AG04450 (cell line): ENCODE results near the gene KCNJ6. TPM values are rescaled to one million over a fixed set of nuclear protein-coding genes. Genes with fewer than 3 reads are reported as not detected.

Experiments used
- CTCF ChIA-PET: fragments of 300-600, 350-600 bp; formaldehyde crosslinking; extraction: SDS; loops from one replicate; lab custom pipeline; 2022; ENCODE audit warnings: antibody characterized with exemption, inconsistent platforms; lab: Charles Lee
- POLR2A ChIA-PET: fragments of 350-600 bp; formaldehyde crosslinking; extraction: SDS; loops from one replicate; lab custom pipeline; 2021; ENCODE audit warnings: antibody characterized with exemption, inconsistent platforms; lab: Yijun Ruan, JAX
- DNase-seq: peaks from one replicate; pipeline ENCODE4 v3.0.0-alpha.2; 2011; ENCODE audit warnings: low read depth, low spot score
- H3K27ac ChIP-seq: one replicate; pipeline ENCODE4 v1.5.1; 2012; ENCODE audit warnings: low read depth, low read length, control low read depth
- H3K27me3 ChIP-seq: one replicate; pipeline ENCODE4 v1.6.0; 2012; ENCODE audit warnings: low read length; ENCODE audit not compliant: control insufficient read depth, insufficient read depth
- H3K4me3 ChIP-seq: 2 replicates; pipeline ENCODE4 v1.5.1; 2011; ENCODE audit warnings: mild to moderate bottlenecking, low read depth, low read length, control low read depth
- H3K9me3 ChIP-seq: 2 replicates; pipeline ENCODE4 v1.5.1; 2012; ENCODE audit warnings: low read length; ENCODE audit not compliant: control insufficient read depth, insufficient read depth
- polyA plus RNA-seq: library from polyadenylated mRNA; depleted of rRNA; stranded (reverse); fragments of >200 nt; gene quantifications from 2 replicates; pipeline ENCODE4 v1.2.3, GENCODE V29; 2011
- TF ChIP-seq, protein P1 (sequence below): IDR thresholded peaks from 2 replicates; pipeline ENCODE4 v1.5.1; 2011; ENCODE audit warnings: low read depth, low read length, control low read depth, inconsistent platforms

KCNJ6 gene
- polyA plus RNA-seq, 1 experiment, result 0.02 TPM

DNA sequence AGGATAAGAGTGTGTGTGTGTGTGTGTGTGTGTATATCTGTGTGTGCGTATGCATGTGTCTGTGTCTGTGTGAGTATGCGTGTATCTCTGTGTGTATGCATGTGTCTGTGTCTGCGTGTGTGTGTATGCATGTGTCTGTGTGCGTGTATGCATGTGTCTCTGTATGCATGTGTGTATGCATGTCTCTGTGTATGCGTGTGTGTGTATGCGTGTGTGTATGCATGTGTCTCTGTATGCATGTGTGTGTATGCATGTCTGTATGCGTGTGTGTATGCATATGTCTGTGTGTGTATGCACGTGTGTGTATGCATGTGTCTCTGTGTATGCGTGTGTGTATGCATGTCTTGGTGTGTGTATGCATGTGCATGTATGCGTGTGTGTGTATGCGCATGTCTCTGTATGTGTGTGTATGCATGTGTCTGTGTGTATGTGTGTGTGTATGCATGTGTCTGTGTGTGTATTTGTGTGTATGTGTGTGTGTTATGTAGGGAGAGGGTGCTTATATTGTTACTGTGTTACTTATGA is 301.8 kb downstream of the KCNJ6 start:
- no peak for DNase-seq
- POLR2A ChIA-PET, result no interaction called here
- Histone ChIP-seq H3K27ac (no peak overlapping the region), H3K4me3 (no peak overlapping the region), H3K9me3 (no peaks in the 10 kb centered on the region), H3K27me3 (peaks cover 9% of the 10 kb centered on the region)
- TF ChIP-seq, protein P1, sequence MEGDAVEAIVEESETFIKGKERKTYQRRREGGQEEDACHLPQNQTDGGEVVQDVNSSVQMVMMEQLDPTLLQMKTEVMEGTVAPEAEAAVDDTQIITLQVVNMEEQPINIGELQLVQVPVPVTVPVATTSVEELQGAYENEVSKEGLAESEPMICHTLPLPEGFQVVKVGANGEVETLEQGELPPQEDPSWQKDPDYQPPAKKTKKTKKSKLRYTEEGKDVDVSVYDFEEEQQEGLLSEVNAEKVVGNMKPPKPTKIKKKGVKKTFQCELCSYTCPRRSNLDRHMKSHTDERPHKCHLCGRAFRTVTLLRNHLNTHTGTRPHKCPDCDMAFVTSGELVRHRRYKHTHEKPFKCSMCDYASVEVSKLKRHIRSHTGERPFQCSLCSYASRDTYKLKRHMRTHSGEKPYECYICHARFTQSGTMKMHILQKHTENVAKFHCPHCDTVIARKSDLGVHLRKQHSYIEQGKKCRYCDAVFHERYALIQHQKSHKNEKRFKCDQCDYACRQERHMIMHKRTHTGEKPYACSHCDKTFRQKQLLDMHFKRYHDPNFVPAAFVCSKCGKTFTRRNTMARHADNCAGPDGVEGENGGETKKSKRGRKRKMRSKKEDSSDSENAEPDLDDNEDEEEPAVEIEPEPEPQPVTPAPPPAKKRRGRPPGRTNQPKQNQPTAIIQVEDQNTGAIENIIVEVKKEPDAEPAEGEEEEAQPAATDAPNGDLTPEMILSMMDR, result no peak
- CTCF ChIA-PET, result no interaction called here

DNA sequence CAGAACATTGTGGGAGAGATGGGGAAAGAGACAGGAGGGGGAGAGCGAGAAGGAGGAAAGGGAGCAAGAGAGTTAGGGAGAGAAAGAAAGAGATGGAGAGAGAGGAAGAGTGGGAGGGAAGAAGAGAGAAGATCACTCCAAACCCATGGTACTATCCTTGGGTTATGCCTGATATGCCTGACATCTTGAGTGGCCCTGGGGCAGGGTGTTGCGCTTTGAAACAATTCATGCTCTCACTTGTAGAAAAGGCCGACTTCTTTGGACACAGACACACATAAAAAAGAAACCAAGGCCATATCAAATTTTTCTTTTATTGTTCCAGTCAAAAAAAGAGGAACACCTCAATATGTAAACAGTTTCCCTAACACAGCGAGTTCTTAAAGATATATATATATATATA is 309.2 kb downstream of the KCNJ6 start:
- Histone ChIP-seq H3K4me3 (no peak overlapping the region), H3K27me3 (peaks cover 8% of the 10 kb centered on the region), H3K27ac (no peak overlapping the region), H3K9me3 (no peaks in the 10 kb centered on the region)
- CTCF ChIA-PET, result no interaction called here
- DNase-seq, result no peak
- TF ChIP-seq, protein P1, result no peak
- POLR2A ChIA-PET, result no interaction called here

DNA sequence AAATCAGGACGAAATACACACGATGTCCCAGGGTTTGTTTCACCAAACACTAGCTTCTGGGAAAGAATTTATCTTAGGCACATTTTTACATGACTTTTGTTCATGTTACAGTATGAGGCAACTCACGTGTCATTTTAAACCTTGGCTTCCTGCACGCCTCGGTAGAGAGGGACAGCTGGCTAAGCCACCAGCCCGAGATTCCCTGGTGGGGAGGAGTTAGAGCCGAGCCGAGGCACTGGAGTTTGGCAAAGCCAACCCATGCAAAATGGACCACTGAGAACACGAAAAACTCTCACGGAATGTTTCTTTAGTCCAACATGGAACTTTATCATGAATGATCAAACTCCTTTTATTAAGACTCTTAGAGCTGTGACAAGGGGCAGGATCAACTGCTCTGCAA is 309.7 kb downstream of the KCNJ6 start:
- ChIA-PET CTCF (no interaction called here), POLR2A (no interaction called here)
- no peak for DNase-seq
- no peak overlapping the region for H3K27ac ChIP-seq
- peaks cover 6% of the 10 kb centered on the region for H3K27me3 ChIP-seq
- TF ChIP-seq, protein P1, result no peak
- no peak overlapping the region for H3K4me3 ChIP-seq
- no peaks in the 10 kb centered on the region for H3K9me3 ChIP-seq

DNA sequence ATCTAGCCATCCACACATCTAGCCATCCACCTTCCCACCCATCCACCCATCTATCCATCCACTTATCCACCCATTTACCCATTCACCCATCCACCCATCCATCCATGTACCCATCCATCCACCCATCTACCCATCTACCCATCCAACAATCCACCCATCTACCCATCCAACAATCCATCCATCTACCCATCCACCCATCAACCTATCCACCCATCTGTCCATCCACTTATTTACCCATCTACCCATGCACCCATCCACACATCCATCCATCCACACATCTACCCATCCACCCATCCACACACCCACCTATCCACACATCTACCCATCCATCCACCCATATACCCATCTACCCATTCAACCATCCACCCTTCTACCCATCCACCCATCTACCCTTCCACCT is 311.3 kb downstream of the KCNJ6 start:
- CTCF ChIA-PET, result no interaction called here
- Histone ChIP-seq H3K27me3 (peaks cover 11% of the 10 kb centered on the region), H3K27ac (no peak overlapping the region), H3K9me3 (no peaks in the 10 kb centered on the region), H3K4me3 (no peak overlapping the region)
- no peak for DNase-seq
- TF ChIP-seq, protein P1, result no peak
- POLR2A ChIA-PET, result no interaction called here

DNA sequence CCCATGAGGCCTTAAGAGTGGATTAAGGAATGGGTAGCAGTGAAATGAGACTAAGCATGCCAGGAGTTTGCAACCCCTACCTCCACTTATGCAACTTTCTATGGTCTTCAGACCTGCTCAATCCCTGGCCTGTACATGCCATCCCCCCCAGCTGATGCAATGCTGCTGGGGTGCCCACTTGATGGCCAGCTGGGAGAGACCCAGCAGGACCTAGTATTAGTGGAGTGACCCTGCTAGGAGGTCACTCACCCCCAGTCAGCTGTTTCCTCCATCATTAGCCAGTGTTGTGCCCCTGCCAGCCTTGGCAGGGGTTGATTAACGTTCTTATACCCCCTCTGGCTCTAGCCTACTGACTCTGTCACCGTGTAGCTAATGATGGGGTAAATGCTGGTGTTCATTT is 313.1 kb downstream of the KCNJ6 start:
- TF ChIP-seq, protein P1, result no peak
- peaks cover 13% of the 10 kb centered on the region for H3K27me3 ChIP-seq
- no peak overlapping the region for H3K4me3 ChIP-seq
- DNase-seq, result no peak
- H3K9me3 ChIP-seq, result no peaks in the 10 kb centered on the region
- ChIA-PET POLR2A (no interaction called here), CTCF (no interaction called here)
- no peak overlapping the region for H3K27ac ChIP-seq
